ENCODE measurements around the gene NKX1-1. TPM values are rescaled to one million over a fixed set of nuclear protein-coding genes. Genes with fewer than 3 reads are reported as not detected.
"Not testable (repeated sequence)": the region's sequence is repeated elsewhere in the genome, so short reads cannot be mapped to it uniquely, and the experiment has no call there.

The NKX1-1 gene
- total RNA-seq, 1 donor from 2014 or later: not detected

DNA sequence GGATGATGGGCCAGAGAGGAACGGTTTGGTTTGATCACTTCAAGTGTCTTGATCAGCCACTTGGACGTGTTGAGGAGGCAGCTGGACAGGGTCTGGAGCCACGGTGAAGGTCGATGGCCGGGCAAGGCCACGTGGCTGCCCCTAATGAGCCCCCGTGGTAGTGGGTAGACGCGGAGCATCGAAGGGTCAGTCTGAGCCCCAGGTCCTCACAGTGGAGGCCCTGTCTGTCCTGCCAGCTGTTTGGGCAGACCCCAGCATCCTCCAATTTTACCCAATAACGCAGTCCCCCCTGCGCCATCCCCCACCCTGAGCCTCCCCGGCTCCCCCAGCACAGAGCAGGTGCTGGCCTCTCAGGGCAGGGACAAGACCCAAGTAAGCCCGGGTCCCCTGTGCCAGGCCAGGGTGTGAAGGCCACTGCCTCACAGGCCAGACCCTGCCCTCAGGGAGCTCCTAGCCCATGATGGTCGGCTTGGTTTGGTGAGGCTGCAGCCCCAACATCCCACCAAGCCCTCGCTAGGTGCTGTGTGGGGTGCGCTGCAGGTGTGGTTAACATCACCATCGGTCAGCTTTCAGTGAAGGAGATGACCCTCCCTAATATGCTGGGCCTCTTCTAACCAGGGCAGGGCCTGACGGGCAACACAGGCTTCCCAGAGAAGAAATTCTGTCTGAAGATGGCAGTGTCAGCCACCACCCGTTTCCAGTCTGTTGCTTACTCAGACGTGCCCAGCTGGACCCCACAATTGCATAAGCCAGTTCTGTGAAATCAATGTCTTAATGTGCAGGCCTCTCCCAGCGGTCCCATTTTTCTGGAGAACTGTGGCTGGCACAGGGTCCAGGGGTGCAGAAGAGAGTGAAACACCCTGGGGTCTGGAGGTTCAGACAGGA, 40.5 kb upstream of the NKX1-1 start:
- Histone ChIP-seq H3K36me3 (no peaks in the 10 kb centered on the region), H3K4me3 (no peak overlapping the region), H3K27ac (no peak overlapping the region), H3K27me3 (no peaks in the 10 kb centered on the region), H3K9me3 (no peaks in the 10 kb centered on the region), H3K4me1 (no peaks in the 10 kb centered on the region)
- peak in 1 of 2 donors; percentile 90 for DNase-seq (ENCODE audit: extremely low spot score in 2 of 2)
- TF ChIP-seq POLR2AphosphoS5 (IDR thresholded peaks at IDR 0.05; ENCODE audit: insufficient read depth in 1 of 2, low read depth in 1 of 2): no peak
- TF ChIP-seq, protein P1, sequence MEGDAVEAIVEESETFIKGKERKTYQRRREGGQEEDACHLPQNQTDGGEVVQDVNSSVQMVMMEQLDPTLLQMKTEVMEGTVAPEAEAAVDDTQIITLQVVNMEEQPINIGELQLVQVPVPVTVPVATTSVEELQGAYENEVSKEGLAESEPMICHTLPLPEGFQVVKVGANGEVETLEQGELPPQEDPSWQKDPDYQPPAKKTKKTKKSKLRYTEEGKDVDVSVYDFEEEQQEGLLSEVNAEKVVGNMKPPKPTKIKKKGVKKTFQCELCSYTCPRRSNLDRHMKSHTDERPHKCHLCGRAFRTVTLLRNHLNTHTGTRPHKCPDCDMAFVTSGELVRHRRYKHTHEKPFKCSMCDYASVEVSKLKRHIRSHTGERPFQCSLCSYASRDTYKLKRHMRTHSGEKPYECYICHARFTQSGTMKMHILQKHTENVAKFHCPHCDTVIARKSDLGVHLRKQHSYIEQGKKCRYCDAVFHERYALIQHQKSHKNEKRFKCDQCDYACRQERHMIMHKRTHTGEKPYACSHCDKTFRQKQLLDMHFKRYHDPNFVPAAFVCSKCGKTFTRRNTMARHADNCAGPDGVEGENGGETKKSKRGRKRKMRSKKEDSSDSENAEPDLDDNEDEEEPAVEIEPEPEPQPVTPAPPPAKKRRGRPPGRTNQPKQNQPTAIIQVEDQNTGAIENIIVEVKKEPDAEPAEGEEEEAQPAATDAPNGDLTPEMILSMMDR (IDR thresholded peaks at IDR 0.05): no peak
- no peak for TF ChIP-seq POLR2A (IDR thresholded peaks at IDR 0.05)
- intact Hi-C loops (cut with DNase I): no loop called here

DNA sequence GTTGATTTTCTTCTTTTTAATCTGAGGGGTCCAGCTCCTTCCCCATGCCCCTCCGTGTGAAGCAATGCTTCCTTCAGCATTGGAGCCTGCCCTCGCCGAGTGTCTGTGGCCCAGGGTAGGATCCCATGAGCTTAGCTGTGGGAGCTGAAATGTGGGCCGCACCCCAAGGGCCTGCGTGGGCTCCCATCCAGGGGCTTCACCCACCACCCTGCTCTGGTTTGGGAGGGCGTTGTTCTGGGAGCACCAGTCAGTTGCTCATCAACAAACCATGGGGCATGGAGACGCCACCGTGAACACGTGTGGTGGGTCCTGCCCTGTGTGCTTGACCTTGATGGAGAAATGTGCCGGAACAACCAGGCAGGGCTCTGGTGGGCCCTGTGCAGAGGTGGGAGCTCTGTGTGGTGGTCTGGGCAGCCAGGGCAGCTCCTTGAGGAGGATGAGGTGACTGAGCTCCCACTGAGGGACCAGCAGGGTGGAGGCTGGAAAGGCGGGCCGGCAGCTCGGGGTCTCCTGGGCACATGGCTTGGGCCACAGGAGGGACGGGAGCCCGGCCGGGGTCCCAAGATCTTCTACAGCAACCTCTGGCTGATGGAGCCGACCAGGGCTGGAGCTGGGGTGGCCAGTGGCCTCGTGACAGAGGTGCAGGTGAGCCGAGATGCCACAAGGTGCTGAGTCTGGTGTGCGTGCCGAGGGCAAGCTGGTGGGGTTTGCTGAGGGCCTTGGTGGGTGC, 39.6 kb upstream of the NKX1-1 start:
- Histone ChIP-seq H3K9me3 (no peaks in the 10 kb centered on the region), H3K4me3 (no peak overlapping the region), H3K4me1 (no peaks in the 10 kb centered on the region), H3K27ac (no peak overlapping the region), H3K27me3 (no peaks in the 10 kb centered on the region), H3K36me3 (no peaks in the 10 kb centered on the region)
- TF ChIP-seq POLR2A (IDR thresholded peaks at IDR 0.05) (no peak), POLR2AphosphoS5 (IDR thresholded peaks at IDR 0.05; ENCODE audit: insufficient read depth in 1 of 2, low read depth in 1 of 2) (no peak)
- TF ChIP-seq, protein P1 (IDR thresholded peaks at IDR 0.05): no peak
- peak in 1 of 2 donors; percentile 94 for DNase-seq (ENCODE audit: extremely low spot score in 2 of 2)
- intact Hi-C loops (cut with DNase I): no loop called here

DNA sequence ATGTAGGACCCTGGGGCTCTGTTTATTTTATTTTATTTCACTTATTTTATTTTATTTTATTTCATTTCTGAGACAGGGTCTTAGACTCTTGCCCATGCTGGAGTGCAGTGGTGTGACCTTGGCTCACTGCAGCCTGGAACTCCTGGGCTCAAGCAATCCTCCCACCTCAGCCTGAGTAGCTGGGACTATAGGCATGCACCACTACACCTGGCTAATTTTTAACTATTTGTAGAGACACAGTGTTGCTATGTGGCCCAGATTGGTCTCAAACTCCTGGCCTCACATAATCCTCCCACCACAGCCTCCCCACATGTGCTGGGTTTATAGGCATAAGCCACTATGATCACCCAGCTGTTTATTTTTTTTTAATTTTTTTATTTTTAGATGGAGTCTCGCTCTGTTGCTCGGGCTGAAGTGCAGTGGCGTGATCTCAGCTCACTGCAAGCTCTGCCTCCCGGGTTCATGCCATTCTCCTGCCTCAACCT, 37.5 kb upstream of the NKX1-1 start:
- H3K27ac ChIP-seq; H3K36me3 ChIP-seq; DNase-seq (ENCODE audit: extremely low spot score in 2 of 2); H3K9me3 ChIP-seq; H3K4me3 ChIP-seq; H3K4me1 ChIP-seq; H3K27me3 ChIP-seq; intact Hi-C loops (cut with DNase I): not testable (repeated sequence)

DNA sequence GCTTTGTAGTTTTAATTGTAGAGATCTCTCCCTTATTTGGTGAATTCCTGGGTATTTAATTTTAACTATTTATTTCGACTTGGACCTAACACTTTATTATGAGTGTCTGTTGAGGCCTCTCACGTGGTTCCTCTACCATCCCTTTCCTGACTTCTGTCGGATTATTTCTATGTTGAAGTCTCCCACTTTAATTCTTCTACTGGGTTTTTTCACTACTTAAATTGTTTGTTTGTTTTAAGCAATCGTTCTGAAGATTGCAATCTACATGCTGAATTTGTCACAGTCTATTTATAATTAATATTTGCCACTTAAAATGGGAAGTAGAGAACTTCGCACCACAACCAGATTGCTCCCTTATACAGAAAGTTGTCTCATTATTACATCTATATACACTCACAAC, 20.8 kb upstream of the NKX1-1 start:
- intact Hi-C loops (cut with DNase I): no loop called here
- TF ChIP-seq POLR2AphosphoS5 (IDR thresholded peaks at IDR 0.05; ENCODE audit: insufficient read depth in 1 of 2, low read depth in 1 of 2) (no peak), POLR2A (IDR thresholded peaks at IDR 0.05) (no peak)
- TF ChIP-seq, protein P1 (IDR thresholded peaks at IDR 0.05): no peak
- H3K27ac ChIP-seq: no peak overlapping the region
- no peaks in the 10 kb centered on the region for H3K27me3 ChIP-seq
- H3K9me3 ChIP-seq: no peaks in the 10 kb centered on the region
- no peak for DNase-seq (ENCODE audit: extremely low spot score in 2 of 2)
- no peaks in the 10 kb centered on the region for H3K36me3 ChIP-seq
- H3K4me1 ChIP-seq: no peaks in the 10 kb centered on the region
- H3K4me3 ChIP-seq: no peak overlapping the region

DNA sequence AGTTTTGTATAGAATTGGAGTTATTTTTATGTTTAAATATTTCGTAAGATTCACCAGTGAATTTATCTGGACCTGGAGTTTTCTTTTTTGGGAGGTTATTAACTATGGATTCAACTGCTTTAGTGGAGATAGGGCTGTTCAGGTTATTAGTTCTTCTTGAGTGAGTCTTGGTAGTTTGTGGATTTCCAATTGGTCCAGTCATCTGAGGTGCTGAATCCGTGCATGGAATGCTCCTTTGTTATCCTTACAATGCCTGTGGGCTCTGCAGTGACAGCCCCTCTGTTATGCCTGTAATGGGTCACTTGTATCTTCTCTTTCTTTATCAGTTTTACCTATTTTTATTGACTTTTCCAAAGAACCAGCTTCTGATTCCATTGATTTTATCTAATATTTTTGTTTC, 15.4 kb upstream of the NKX1-1 start:
- Histone ChIP-seq H3K4me3 (no peak overlapping the region), H3K27ac (no peak overlapping the region), H3K9me3 (no peaks in the 10 kb centered on the region), H3K27me3 (no peaks in the 10 kb centered on the region), H3K4me1 (no peaks in the 10 kb centered on the region), H3K36me3 (no peaks in the 10 kb centered on the region)
- intact Hi-C loops (cut with DNase I): no loop called here
- no peak for TF ChIP-seq POLR2AphosphoS5 (IDR thresholded peaks at IDR 0.05; ENCODE audit: insufficient read depth in 1 of 2, low read depth in 1 of 2)
- TF ChIP-seq, protein P1 (IDR thresholded peaks at IDR 0.05): no peak
- TF ChIP-seq POLR2A (IDR thresholded peaks at IDR 0.05): no peak
- DNase-seq (ENCODE audit: extremely low spot score in 2 of 2): no peak
